NCI-H82 (cell line): Measurements from ENCODE around the gene S100A12.
"Not testable (repeated sequence)": the region's sequence is repeated elsewhere in the genome, so short reads cannot be mapped to it uniquely, and the experiment has no call there.

Source experiments
- DNase-seq: peaks from one replicate; lab custom pipeline; 2025; lab: John Stamatoyannopoulos, UW

The S100A12 gene

DNA sequence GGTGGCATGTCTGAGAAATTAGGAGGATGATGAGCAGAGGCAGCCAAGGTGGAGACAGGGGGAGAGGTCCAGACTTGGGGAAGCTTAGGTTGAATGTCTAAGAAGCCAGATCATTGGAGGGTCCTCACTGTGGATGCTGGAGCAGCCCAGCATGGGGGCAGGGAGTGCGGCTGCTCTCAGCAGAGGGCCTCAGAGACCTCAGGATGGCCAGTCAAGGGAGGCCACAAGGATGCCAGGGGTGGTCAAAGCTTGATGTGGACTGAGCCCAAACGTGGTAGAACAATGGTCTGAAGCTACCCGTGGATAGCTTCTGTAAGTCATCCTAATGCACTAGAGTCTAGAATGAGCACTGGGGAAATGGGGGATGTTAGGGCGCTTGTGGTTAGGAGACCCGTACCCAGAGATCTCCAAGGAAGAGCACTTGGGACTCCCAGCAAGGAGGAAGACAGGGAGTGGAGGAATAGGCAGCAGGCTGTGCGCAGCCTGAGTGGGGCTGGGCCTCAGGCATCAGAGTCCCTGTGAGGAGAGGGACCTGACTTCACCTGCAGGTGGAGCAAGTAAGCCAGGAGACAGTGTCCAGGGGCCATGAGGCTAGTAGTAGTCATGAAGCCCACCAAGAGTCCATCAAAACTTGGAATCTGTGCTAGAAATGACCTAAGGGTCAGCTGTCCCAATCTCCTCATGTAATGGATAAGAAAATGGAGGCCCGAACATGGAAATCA, 22.0 kb downstream of the S100A12 start:
- DNase-seq, result peak; percentile 72

GRCh38 chr1:153352523-153352922, 22.9 kb downstream of the S100A12 start:
- DNase-seq, result peak; percentile 92

DNA sequence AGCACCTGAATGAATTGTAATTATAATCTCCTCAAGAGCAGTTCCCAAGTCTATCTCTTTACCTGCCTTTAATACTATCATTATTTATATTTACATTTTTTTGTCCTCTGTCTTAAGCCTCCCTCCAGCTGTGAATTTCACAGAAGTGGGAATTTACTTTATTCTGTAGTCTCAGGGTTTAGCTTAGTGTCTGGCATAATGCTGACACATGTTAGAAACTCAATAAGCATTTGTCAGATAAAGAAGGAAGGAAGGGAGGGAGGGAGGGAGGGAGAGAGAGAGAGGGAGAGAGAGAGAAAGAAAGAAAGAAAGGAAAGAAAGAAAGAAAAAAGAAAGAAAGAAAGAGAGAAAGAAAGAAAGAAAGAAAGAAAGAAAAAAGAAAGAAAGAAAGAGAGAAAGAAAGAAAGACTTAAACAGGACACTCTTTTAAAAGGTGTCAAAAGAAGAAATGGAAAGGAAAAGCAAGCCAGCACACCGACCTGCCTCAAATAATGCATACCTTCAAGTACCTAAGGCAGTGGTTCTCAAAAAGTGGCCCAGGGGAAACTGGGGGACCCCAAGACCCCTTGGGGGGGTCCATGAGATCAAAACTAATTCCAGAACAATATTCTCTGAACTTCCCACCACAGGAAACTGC, 25.0 kb downstream of the S100A12 start:
- DNase-seq, result no peak

GRCh38 chr1:153349363-153350320, 25.8 kb downstream of the S100A12 start:
- no peak for DNase-seq

GRCh38 chr1:153348511-153349362, 26.7 kb downstream of the S100A12 start, which contains the start of gene PGLYRP4:
Gene PGLYRP4 (minus strand): TSS chr1:153348841. CDS start chr1:153347932, 909 bp downstream.
- peak; percentile 57 for DNase-seq

GRCh38 chr1:153347856-153348255, 27.6 kb downstream of the S100A12 start:
- no peak for DNase-seq

- not testable (repeated sequence) for DNase-seq
These were observed 28.4 kb downstream of the S100A12 start for GRCh38 chr1:153347049-153347448.

- DNase-seq, result no peak
These were observed 29.2 kb downstream of the S100A12 start for GRCh38 chr1:153346077-153346723.

DNA sequence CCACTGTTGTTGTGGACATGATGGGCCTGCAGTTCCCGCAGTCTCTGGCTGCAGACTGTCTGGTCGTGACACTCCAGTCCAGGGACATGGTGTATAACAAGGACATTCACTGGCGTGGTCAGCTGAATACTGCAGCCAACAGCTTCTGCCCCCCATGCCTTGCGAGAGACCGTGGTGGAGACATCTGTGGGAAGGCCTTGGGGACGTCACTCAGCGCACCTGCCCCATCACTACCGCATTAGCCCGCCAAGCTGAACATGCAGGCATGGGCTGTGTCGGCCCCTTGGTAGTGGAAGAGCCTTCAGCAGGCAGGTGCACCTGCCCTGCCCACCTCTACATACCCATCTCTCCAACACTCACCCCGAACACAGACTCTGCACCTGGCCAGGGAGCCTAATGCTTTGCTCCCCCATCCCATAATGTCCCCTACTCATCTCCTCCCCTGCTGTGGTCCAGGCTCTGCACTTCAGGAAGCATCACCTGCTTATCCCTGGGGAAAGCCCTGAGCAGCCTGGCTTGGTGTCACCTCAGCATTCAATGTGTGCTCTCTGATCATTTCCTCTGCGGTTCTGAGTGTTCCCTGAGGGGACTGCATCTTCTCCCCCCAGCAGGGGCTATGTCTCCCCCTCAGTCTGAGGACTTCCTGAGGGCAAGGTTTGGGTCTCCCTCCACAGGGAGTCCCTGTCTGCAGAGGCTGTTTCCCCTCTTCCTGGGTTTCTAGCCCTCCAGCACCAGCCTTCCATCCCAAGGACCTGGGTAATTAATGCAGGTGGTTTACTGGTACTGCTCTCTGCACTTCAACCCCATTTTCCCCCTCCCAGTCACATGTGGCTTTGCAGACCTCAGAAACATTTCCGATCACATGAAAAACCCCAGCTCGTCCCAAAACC, 30.0 kb downstream of the S100A12 start:
- DNase-seq, result no peak

DNA sequence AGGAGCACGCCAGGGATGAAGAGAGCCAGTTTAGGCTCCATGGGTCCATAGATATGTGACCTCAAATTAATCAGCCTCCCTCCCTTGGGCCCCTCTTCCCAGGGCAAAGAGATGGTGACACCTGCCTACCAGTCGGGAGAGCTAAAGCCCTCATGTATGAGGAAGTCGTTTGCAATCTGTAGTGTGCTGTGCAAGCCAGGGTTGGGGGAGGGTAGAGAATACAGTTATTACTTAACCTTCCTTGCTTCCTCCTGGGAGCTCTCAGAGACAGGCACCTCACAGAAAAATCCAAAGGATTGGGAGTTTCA, 30.7 kb downstream of the S100A12 start:
- no peak for DNase-seq

- DNase-seq, result no peak
These were observed 31.4 kb downstream of the S100A12 start for GRCh38 chr1:153343811-153344717.

DNA sequence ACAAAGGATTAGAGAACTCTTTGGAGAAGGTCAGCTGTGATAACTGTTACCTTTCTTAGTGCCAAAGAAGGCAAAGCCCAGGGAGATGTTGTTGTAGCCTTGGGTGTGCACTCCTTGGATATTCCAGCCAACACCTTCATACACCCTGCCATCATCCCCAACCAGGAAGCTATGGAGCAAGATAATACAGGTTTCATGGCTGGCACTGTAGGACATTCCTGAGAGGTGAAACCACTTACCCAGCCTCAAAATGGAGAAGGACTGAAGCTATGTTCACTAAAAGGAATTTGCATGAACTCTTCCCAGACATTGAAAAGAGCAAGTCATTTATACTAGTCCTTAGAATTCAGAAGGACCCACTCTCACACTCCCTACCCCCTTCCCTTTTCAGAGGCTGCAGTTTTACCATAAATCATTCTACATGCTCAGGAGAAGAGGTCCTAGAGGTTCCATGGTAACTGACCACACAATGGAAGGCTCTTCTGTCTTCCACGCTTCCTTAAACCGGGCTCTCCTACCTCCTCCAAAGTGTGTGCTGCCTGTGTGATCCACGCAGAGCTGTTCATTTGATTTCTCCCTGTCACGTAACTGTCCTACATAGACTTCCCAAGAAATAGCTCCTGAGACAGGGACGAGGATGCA, 32.3 kb downstream of the S100A12 start:
- DNase-seq, result no peak

DNA sequence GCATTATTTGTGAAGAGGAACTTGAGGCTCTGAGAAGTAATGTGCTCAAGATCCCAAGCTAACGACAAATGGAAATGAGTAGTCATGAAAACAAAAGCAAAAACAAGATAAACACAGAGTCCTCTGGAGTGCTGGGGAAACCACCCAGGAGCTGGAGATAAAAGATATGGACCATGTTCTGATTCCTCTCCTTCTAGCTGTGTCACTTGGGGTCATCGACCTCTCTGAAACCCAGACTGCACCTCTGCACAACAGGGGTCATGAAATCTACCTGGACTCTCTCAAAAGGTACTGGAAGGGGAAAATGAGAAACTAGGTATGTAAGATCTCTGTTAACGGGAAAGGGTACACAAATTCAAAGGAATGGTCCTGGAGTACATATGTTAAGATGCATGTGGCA, 33.2 kb downstream of the S100A12 start:
- DNase-seq, result no peak

- no peak for DNase-seq
These were observed 33.9 kb downstream of the S100A12 start for GRCh38 chr1:153341431-153341934.

DNA sequence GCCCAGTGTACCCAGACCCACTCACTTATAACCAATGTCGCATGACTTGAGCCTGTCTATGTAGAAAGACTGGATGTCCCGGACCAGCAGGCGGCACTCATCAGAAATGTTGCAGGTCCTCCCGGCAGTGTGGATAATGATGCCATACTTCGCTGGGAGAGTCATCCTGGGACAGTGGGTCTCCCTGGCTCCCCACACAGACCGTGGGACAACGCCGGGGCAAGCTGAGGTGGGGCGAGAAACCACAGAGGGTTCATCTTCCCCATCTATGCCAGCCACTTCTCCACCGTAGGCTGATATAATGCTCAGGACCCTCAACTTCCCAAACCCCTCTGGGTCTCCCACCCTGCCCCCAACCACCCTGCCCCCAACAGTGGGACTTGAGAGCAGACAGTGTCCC, 35.1 kb downstream of the S100A12 start:
- DNase-seq, result no peak

DNA sequence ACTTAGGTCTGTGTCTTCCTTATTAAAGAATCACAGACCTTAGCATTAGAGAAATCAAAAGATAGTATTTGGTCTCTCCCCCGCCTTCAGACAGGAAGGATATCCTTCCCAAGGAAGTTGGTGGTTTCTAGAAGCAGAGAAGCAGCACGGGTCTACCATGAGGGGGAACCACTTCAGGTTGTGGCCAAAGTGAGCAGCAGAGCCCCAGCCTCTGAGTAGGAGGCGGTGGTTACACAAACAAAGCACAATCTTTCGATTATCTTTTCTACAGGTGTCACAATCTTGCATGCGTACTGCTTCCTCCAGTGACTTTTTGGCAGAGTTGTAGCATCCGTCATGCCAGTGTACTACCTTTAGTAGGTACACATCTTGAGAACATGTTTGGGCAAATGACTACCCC, 35.6 kb downstream of the S100A12 start:
- DNase-seq, result no peak

GRCh38 chr1:153337980-153338853, 37.2 kb downstream of the S100A12 start:
- DNase-seq, result no peak
